Colonic mucosa (tissue), 4 donors: ENCODE data around the gene INHBB. TPM values are rescaled to one million over a fixed set of nuclear protein-coding genes. Genes with fewer than 3 reads are reported as not detected.
"Not testable (repeated sequence)": the region's sequence is repeated elsewhere in the genome, so short reads cannot be mapped to it uniquely, and the experiment has no call there.

Experiments
- DNase-seq: peaks from one replicate; pipeline ENCODE4 v3.0.0-alpha.2; 2020
- H3K27ac ChIP-seq: fragments of 200-600 bp; one replicate; pipeline ENCODE4 v1.8.0; 2021
- H3K27me3 ChIP-seq: fragments of 200-600 bp; one replicate; pipeline ENCODE4 v1.8.0; 2021
- H3K36me3 ChIP-seq: fragments of 200-600 bp; one replicate; pipeline ENCODE4 v1.8.0; 2021
- H3K4me1 ChIP-seq: fragments of 200-600 bp; one replicate; pipeline ENCODE4 v1.8.0; 2021; ENCODE audit warnings: mild to moderate bottlenecking
- H3K4me3 ChIP-seq: fragments of 200-600 bp; one replicate; pipeline ENCODE4 v1.8.0; 2021
- H3K9ac ChIP-seq, 2 donors: one replicate each; pipeline ENCODE4 v1.7.0; 2013; ENCODE audit warnings: control low read depth in 2 of 2, low read depth in 2 of 2, low read length in 2 of 2
- H3K9me3 ChIP-seq: fragments of 200-600 bp; one replicate; pipeline ENCODE4 v1.8.0; 2021
- CTCF ChIP-seq: fragments of 200-600 bp; IDR thresholded peaks from one replicate; pipeline ENCODE4 v1.8.0; 2022; ENCODE audit warnings: antibody characterized with exemption, mild to moderate bottlenecking
- intact Hi-C: fragments of 100-400 bp; cut with DNase I; formaldehyde crosslinking; loops from one replicate; pipeline ENCODE4 v1.14.1; 2022
- total RNA-seq, 2 donors: library from RNA; stranded (reverse); fragmentation: NEBNext Ultra II Directional in 1 of 2; extraction: Animal tissue kit (Norgen Biotek cat#: 25700) in 1 of 2; gene quantifications; one replicate each; pipeline ENCODE4 v1.2.1, GENCODE V29; 2021
- donor health status: healthy.
- donor health status: DM: no; HTN: no; CAD: no.
- donor health status: DM: no; HTN: no; CAD: no.

INHBB gene
- total RNA-seq, 2 donors from 2014 or later = 0.30 to 3.1 TPM

- Histone ChIP-seq H3K27me3 (no peaks in the 10 kb centered on the region), H3K4me3 (no peak overlapping the region), H3K9ac (no peak overlapping the region), H3K27ac (no peak overlapping the region), H3K36me3 (no peaks in the 10 kb centered on the region), H3K9me3 (no peaks in the 10 kb centered on the region), H3K4me1 (no peaks in the 10 kb centered on the region)
- no peak for TF ChIP-seq CTCF
- no peak for DNase-seq
- intact Hi-C loops = loop anchor here (10.0 kb wide), 2 partner anchors 64 to 114 kb away; partner anchors contain the start of gene RALB
Observed at GRCh38 chr2:120319123-120319522, 26.8 kb upstream of the INHBB start.

GRCh38 chr2:120319686-120320317 lies 26.1 kb upstream of the INHBB start:
- Histone ChIP-seq H3K4me3 (no peak overlapping the region), H3K4me1 (no peaks in the 10 kb centered on the region), H3K36me3 (no peaks in the 10 kb centered on the region), H3K9me3 (no peaks in the 10 kb centered on the region), H3K27ac (no peak overlapping the region), H3K27me3 (no peaks in the 10 kb centered on the region), H3K9ac (no peak overlapping the region)
- intact Hi-C loops = loop anchor here (10.0 kb wide), 2 partner anchors 65 to 115 kb away; partner anchors contain the start of gene RALB
- no peak for TF ChIP-seq CTCF
- no peak for DNase-seq

GRCh38 chr2:120320318-120320851 lies 25.6 kb upstream of the INHBB start:
- no peak for DNase-seq
- intact Hi-C loops = no loop called here
- no peak for TF ChIP-seq CTCF
- H3K4me3 ChIP-seq = no peak overlapping the region
- H3K27ac ChIP-seq = no peak overlapping the region
- H3K27me3 ChIP-seq = no peaks in the 10 kb centered on the region
- H3K9ac ChIP-seq = no peak overlapping the region
- no peaks in the 10 kb centered on the region for H3K4me1 ChIP-seq
- H3K36me3 ChIP-seq = no peaks in the 10 kb centered on the region
- H3K9me3 ChIP-seq = no peaks in the 10 kb centered on the region

GRCh38 chr2:120320887-120321556 lies 24.9 kb upstream of the INHBB start:
- H3K4me1 ChIP-seq, H3K27ac ChIP-seq, DNase-seq, H3K27me3 ChIP-seq, H3K9ac ChIP-seq, intact Hi-C loops, H3K4me3 ChIP-seq, H3K9me3 ChIP-seq, H3K36me3 ChIP-seq: not testable (repeated sequence)

GRCh38 chr2:120321721-120322284 lies 24.1 kb upstream of the INHBB start:
- no peaks in the 10 kb centered on the region for H3K9me3 ChIP-seq
- no peak for TF ChIP-seq CTCF
- H3K27me3 ChIP-seq = no peaks in the 10 kb centered on the region
- no peak overlapping the region for H3K9ac ChIP-seq
- no peak for DNase-seq
- intact Hi-C loops = no loop called here
- H3K4me1 ChIP-seq = no peaks in the 10 kb centered on the region
- H3K27ac ChIP-seq = no peak overlapping the region
- no peak overlapping the region for H3K4me3 ChIP-seq
- H3K36me3 ChIP-seq = no peaks in the 10 kb centered on the region
